Inflammatory macrophage treated with lipopolysaccharide for 1 hour (primary cell): ENCODE data around the gene SUSD3.

Experiments used
- DNase-seq, 2 donors: peaks; one replicate each; pipeline ENCODE4 v3.0.0-alpha.2; 2020 to 2022

Gene SUSD3

DNA sequence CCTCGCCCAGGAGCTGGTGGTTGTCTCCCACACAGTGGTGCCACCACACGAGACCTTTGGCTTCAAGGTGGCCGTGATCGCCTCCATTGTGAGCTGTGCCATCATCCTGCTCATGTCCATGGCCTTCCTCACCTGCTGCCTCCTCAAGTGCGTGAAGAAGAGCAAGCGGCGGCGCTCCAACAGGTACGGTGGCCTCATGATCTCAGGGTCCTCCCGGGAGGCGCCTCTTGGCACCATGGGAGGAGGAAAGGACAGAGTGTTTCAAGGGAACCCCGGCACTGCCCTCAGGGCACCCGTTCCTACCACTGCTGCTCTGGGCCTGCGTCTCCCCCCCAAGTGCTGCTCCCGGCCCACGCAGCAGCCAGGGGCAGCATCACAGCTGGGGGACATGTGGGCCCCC, 19.3 kb downstream of the SUSD3 start:
- no peak for DNase-seq

DNA sequence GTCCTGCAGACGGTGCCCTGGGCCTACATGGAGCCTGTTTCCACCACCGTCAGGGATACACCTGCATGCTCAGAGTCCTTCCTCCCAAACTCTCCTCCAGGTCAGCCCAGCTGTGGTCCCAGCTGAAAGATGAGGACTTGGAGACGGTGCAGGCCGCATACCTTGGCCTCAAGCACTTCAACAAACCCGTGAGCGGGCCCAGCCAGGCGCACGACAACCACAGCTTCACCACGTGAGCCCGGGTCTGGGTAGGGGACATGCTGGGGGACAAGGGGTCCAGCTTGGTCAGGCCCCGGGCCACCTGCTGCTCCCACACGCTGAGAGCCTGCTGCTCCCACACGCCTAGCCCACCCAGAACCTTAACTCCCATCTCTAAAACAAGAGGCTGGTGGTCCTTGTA, 20.9 kb downstream of the SUSD3 start:
- no peak for DNase-seq

DNA sequence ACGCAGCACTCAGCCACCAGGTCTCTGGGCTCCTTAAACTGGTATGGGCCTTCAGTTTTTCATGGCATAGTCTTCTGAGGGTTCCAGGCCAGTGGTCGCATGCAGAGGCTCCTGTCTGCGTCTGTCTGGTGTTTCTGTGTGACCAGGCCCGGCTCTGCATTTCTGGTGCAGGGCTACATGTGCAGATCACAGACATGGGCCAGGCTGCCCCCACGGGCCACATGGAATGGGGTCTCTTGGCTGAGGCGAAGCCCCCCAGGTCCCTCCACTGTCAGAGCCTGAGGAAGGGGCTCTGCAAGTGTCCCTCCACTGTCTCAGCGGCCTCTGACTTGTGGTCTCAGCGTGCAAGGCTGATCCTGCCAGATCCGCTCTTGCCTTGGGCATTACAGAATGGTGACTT, 21.9 kb downstream of the SUSD3 start:
- no peak for DNase-seq

DNA sequence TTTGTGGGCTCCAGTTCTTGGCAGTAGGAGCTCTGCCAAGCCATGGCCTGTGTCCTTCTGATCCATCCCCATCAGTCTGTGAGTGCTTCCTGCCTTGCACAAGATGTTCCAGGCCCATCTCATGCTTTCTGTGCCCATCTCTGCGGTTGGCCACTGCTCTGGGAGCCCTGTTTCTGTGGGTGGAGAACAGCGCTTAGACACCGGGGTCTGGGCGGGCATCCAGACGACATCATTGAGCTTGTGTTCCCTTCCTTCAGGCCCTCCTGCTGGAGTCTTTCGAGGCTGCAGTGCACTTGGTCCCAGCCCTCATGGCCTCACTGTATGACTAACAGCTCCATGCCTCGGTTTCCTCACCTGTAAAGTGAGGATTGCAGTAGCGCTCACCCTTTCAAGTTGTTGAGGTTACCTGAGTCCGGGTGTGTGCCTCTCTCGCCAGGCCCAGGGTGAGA, 22.6 kb downstream of the SUSD3 start:
- DNase-seq = no peak

DNA sequence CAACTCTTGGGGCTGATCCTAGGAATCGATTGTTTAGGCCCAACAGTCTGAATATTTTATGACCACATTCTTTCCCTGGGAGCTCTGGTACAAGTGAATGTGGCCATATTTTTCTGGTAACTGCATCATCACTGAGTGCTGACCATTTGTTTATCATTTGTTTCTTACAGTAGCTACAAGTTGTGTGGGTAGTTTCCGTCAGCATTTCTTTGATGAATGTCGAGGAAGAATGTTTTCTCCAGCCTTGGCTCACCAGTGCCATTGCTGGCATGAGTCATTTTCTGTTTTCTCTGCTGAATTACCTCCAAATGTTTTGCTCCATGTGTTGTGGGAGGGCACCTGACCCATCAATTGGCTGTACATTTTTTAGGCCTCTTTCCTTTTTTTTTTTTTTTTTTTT, 23.4 kb downstream of the SUSD3 start:
- DNase-seq = peak; percentile 68 to 87

DNA sequence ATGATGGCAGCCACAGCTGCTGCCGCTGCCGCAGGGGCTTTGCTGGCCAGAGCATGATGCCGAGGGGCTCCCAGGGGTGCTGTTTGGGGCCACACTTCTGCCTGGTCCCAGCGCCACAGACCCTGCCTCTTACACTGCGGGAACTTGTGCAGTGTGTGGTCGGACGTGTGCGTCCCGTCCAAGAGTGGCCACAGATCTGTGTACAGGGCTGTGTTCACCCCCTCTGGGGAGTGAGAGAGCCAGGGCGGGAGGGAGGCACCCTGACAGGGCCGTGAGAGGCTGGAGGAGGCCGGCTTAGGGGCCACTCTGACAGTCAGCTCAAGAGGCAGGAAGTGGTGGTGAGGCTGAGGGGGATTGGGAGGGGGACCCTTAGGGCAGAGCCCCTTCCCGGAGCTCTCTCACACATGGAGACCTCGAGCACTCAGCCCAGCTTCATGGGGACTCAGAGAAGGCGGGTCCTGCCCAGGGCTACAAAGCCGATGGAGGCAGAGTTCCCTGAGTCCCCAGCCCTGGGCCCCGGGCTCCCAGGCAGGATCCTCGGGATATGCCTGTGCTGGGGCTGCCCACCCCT, 24.4 kb downstream of the SUSD3 start:
- no peak for DNase-seq

DNA sequence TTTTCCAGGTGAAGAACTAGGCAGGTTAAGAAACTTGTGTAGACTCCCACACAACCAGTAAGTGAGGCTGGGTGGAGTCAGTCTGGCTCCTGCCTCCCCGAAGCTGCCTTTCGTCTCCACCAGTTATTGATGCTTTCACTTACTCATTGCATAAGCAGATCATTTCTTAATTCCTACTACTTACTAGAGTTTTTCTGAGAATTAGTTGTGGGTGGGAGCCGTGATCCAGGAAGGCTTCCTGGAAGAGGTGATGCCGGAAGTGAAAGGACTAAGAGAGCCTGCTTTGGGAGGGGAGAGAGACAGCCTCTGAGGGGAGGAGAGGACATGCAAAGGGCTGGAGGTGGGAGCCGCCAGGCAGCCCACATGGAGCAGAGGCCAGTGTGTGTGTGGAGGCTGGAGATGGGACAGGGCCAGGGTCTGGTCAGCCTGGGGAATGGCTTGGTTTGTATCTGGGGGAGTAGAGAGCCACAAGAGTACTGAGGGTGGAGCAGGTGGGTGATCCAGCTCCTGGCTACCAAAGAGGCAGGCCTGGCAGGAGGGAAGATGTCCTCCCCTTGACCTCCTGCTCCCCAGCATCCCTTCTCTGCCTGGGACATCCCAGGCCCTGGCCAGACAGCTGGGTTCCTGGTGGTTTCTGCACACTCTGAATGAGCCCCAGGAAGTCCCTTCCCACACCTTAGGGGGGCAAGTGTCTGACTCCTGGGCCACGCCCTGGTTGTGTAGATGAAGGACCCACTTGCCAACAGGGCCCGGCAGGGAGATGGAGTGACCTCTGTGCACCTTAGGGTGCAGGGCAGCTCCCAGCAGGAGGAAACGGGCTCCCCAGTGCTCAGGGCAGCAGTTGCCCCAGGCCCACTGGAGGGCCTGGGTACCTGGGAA, 25.3 kb downstream of the SUSD3 start:
- peak; percentile 79 to 85 for DNase-seq

DNA sequence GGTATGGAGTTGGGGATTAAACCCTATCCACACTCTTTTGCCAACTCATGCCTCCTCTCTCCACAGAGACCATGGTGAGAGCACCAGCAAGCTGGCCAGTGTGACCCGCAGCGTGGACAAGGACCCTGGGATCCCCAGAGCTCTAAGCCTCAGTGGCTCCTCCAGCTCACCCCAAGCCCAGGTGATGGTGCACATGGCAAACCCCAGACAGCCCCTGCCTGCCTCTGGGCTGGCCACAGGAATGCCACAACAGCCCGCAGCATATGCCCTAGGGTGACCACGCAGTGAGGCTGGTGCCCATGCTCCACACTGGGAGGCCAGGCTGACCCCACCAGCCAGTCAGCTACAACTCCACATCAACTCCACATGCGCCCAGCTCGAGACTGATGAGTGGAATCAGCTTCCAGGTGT, 26.0 kb downstream of the SUSD3 start:
- no peak for DNase-seq

DNA sequence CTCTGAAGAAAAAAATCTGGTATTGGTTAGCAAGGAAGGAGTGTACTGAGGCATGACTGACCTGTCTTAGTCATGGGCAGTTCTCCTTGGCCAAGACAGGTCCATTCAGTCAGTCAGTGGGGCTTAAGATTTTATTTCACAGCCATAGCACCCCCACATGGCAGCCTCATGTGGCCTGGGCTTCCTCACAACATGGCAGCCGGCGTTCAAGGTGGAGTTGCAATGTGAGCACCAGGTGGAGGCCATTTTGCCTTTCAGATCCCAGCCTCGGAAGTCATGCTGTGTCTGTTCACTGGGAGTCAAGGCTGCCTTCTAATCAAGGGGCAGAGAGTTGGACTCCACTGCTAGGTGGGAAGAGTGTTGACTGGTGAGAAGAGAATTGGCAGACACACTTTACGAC, 27.2 kb downstream of the SUSD3 start:
- no peak for DNase-seq

DNA sequence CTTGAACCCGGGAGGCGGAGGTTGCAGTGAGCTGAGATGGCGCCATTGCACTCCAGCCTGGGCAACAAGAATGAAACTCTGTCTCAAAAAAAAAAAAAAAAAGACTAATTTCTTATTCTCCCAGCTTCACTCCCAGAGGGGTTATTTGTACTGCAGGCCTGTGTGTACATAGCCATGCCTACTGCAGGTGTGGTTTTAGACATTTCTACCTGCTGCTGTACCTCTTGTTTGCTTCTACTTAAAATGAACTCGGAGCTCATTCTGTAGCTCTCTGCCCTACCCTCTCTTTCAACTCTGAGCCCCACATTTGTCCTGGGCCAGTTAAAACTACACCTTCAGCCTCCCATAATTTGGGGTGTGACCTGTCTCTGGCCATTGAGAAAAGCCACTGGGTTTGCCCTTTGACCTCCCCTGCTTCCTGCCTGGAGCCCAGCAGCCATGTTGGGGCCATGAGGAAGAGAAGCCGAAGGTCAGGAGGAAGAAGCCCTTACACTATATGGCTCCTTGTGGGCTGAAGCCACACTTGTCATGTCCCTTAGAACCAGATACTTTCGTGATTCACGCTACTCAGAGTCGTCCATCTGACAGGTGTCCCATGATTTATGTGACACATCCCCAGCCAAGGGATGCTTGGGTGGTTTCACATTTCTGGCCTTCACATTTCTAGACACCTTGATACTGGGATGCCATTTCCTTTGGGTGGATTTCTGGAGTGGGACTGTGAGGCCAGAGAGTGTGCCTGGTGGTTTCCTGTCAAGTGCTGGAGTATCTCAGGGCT, 28.1 kb downstream of the SUSD3 start:
- no peak for DNase-seq

DNA sequence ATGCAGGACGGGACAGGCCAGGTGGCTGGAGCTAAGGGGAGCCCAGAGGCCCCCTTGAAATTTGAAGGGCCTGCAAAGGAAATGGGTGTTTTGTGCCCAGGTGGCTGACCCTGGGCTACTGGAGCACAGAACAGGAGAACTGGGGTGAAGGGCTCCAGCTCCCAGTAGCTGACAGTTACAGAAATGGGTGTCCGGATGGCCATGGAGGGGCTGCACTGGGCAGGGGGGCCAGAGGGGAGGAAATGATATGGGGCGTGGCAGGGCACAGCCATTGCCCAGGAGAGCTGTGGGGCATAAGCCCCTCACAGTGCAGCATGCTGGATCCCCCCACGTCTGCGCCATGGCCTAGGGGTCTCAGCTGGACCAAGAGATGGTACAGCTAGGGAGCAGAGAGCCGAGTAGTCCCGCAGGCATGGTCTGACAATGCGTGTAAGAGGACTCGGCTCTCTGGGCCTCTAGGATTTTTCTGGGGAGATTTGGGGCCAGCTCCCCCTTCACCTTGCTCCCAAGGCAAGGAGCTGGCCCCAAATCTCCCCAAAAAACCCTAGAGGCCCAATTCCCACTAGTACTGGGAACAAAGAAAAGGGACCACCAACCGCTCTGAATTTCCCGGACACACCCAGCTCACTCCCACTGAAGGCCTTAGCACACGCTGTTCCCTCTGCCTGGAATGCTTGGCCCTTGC, 29.6 kb downstream of the SUSD3 start:
- no peak for DNase-seq

DNA sequence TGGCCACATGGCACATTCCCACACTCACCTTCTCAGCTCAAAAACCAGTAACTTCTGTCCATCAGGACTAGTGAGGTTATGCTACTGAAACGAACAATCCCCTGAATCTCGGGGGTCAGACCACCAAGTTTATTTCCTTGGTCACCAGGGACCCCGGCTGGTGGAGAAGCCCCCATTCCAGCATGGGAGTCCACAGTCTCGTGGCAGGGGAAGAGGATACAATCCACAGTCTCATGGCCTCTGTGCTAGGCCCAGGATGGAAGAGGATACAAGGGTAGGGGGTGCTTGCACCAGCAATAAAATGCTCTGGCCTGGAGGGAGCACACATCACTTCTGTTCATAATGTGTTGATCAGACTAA, 30.1 kb downstream of the SUSD3 start:
- no peak for DNase-seq

DNA sequence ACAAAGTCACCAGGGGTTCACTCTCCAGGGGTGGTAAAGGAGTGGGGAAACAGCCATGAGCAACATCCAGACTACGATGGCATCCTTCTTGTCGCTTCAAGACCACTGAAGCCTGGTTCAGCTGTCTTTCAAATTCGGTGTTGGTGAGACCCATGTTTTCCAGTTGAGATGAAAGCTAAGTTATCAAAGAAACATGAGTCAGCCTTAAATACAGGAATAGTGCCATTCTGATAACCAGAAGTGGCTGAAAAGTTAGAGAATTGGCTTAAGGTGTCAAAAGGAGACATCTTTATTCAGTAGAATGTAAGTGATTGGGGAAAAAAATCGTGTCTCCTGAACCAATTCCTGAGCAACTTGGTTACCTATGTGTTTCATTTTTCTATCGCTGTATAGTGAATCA, 30.5 kb downstream of the SUSD3 start:
- DNase-seq = no peak

DNA sequence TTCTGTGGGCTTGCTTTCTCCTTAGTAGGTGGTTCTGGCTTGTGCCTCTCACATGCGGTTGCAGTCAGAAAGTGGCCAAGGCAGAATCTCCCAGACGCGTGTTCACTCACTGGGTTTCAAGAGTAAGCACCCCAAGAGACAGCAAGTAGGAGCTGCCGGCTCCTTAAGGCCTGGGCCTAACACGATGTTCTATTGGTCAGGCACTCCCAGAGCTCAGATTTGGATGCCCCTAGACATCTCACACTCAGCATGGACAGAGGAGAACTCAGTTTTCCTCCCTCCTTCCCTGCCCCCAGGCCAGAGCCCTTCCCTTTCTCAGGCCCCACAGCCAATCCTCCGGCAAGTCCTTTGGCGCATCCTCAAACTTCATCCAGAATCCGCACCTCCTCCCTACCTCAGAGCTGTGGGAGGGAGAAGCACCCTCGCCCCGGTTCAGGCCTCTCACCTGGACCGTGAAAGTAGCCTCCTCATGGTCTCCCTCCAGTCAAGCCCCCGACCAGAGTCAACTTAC, 31.0 kb downstream of the SUSD3 start:
- no peak for DNase-seq

DNA sequence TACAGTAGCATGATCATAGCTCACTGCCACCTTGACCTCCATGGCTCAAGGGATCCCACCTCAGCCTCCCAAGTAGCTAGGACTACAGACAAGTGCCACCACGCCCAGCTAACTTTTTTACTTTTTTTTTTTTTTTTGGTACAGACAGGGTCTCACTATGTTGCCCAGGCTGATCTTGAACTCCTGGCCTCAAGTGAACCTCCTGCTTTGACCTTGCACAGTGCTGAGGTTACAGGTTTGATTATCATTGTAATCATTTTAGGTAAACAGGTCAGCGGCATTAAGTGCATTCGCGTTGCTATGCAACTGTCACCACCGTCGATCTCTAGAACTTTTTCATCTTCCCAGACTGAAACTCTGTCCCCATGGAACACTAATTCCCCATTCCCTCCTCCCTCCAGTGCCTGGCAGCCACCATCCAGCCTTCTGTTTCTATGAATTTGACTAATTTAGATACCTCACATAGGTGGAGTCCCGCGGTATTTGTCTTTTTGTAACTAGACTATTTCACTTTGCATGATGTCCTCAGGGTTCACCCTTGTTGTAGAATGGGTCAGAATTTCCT, 31.7 kb downstream of the SUSD3 start:
- DNase-seq = no peak

DNA sequence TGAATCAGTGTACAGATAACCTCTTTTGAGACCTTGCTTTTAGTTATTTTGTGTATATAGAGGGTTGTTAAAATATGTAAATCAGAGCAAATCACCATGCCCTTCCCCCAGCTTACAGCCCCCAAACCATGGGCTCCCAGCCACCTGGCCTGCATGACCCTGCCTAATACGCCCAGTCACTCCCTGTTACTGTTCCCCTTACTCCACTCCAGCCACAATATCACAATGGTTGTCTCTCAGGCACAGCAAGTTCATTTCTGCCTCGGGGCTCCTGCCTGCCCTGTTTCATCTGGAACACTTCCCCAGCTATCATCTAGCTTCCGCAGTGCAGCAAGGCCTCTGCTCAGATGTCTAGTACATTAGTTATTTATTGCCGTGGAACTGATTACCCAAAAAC, 32.6 kb downstream of the SUSD3 start:
- DNase-seq = no peak

DNA sequence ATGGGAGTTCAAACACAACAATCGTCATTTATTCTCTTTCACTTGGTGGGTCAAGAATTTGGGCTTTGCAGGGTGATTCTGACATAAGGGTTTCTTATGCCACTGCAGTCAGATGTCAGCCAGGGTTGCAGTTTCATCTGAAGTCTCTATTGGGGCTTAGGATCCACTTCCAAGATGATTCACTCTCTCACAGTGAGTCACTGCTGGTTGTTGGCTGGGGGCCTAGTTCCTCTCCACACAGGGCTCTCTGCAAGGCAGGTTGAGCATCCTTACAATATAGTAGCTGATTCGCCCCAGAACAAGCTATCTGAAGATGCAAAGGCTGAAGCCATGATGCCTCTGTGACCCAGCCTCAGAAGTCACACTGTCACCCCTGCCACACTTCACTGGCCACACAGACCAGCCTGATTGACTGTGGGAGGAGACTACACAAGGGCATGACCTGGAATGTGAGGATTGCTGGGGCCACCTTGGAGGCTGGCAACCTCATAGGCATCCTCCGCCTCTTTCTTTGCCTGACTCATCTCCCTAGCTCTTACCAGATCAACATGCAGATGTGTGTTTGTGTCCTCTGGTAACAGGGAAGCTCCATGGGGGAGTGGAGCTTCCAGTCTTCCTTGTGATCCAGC, 33.1 kb downstream of the SUSD3 start:
- DNase-seq = peak; percentile 40 to 57

DNA sequence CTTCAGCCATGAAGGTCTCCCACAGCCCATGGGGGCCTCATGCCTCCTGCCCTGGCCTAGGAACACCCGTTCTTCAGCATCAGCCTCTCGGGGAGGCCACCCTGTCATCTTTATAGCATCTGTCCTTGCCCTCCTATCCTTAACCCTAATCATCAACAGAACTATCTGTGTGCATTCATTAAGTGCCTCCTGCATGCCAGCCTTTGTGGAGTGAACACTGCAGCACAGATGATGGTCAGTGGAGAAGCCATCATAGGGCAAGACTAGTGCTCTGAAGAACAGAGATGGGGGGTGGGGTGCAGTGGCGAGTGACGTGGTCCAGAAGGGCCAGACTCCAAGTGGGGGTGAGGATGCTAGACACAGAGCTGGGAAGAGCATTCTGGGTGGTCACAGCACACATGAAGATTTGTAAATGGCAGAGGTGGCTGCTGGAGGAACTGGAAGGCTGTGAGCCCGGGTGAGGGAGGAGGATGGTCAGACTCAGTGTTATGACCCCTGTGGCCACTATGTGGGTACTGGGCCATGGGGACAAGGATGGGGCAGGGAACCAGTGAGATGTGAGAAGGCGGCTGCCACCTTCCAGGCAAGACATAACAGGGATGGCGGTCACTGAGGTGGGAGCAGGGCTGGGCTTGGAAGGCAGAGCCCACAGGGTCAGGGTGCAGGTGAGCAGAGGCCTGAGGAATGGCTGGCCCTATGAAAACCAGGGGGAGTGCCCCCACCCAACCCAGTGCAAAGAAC, 33.9 kb downstream of the SUSD3 start:
- DNase-seq = no peak

DNA sequence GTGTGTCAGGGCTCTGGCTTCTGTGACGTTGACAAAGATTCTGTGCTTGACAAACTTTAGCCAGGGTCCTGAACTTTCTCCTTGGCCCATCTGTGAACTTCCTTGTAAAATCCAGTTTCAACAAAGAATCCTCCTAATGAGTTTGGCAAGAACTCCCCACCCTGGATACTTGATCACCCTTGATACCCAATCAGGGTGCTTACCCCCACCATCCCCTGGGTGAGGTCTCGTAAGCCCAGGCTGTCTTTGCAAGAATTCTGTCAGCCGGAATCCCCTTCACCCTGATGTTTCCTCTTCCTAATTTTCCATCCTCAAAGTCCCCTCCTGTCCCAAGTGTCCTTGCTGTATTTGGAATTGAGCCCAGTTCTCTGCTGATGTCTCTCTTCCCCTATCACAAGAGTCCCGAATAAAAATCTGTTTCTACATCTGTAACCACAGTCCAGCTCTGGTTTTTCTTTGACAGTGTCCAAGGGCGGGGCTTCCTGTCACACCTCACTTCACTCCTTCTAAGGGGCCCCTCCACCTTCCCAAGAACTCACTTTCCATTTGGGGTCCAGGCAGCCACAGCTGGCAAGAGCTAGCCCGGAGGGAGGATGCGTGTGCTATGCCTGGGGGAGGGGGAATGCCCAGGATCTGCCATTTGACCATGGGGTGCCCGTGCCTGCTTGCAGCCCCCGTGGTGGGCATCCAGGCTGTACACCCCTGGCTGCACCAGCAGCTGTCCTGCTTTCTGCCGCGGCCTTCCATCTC, 34.8 kb downstream of the SUSD3 start:
- DNase-seq = peak; percentile 63 to 83

DNA sequence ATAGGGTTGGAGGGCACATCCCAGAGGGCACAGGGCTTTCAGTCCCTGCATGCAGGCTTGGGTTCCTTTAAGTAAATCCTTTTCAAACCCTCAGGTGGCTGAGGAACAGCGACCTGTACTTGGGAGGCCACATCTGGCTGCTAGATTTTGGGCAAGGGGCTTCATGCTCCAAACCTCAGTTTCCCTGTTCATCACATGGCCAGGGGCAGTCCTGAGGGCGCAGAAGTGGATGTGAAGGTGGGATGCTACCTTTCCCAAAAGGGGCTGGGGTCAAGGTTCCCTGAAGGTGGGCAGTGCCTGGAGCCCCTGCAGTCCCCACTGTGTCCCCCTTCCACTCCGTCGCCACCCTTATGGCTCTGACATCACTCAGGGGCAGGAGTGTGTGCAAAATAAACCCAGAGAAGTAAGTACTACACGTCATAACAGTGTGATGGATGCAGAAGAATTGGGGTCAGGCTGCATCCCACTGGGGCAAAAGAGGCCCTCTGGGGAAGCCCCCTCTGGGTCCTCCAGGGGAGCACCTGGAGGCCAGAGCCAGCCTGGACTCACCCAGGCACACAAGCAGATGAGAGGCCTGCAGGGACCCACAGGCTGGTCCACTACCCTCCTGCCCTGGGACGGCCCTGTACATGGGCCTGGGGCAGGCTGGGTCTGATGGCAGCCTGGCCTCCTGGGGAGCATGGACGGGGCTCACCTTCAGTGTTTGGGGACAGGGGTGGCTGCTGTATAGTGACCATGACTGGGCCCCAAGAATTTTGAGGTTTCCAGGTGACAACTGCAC, 35.6 kb downstream of the SUSD3 start:
- DNase-seq = no peak
